ENCODE measurements around the gene NR2F2. TPM values are rescaled to one million over a fixed set of nuclear protein-coding genes. Genes with fewer than 3 reads are reported as not detected.

The NR2F2 gene
- polyA plus RNA-seq, 1 experiment, result 63.1 TPM

- TF ChIP-seq CTCF (IDR thresholded peaks at IDR 0.05; ENCODE audit: low read depth, low read length), result no peak
- peak overlapping the region; percentile 85 for H3K4me3 ChIP-seq (ENCODE audit: low read depth, low read length)
- H3K27me3 ChIP-seq (ENCODE audit: control insufficient read depth, insufficient read depth, low read length), result no peaks in the 10 kb centered on the region
- H3K9me3 ChIP-seq (ENCODE audit: control insufficient read depth, insufficient read depth, low read length), result peaks cover 9% of the 10 kb centered on the region; the same call in 1 of the 2 replicates
- H3K27ac ChIP-seq (ENCODE audit: low read depth, low read length), result peak overlapping the region; percentile 94
- POLR2A ChIA-PET, result interaction anchor here (0.9 to 2.3 kb wide), 5 partner anchors 11 to 1313 kb away, joined by 3 to 36 read pairs (median 3); no protein-coding TSS in a partner anchor
- no peak for DNase-seq (ENCODE audit: low read depth, low spot score)
- CTCF ChIA-PET, result interaction anchor here (2.7 to 3.7 kb wide), 3 partner anchors 16 to 1304 kb away, joined by 24 to 36 read pairs (median 33); no protein-coding TSS in a partner anchor
Measured at GRCh38 chr15:96329403-96329981, 1.0 kb upstream of the NR2F2 start.

GRCh38 chr15:96330064-96330449 lies 443 bp upstream of the NR2F2 start:
- POLR2A ChIA-PET, result interaction anchor here (0.6 to 2.3 kb wide), 11 partner anchors 11 to 1314 kb away, joined by 3 to 36 read pairs (median 4); no protein-coding TSS in a partner anchor
- peak overlapping the region; percentile 85 for H3K4me3 ChIP-seq (ENCODE audit: low read depth, low read length)
- peaks cover 9% of the 10 kb centered on the region; the same call in 1 of the 2 replicates for H3K9me3 ChIP-seq (ENCODE audit: control insufficient read depth, insufficient read depth, low read length)
- no peak for DNase-seq (ENCODE audit: low read depth, low spot score)
- no peak for TF ChIP-seq CTCF (IDR thresholded peaks at IDR 0.05; ENCODE audit: low read depth, low read length)
- CTCF ChIA-PET, result no interaction called here
- H3K27me3 ChIP-seq (ENCODE audit: control insufficient read depth, insufficient read depth, low read length), result no peaks in the 10 kb centered on the region
- peak overlapping the region; percentile 94 for H3K27ac ChIP-seq (ENCODE audit: low read depth, low read length)

GRCh38 chr15:96331144-96331944 lies 844 bp downstream of the NR2F2 start:
- H3K27ac ChIP-seq (ENCODE audit: low read depth, low read length), result peak overlapping the region; percentile 96
- peaks cover 9% of the 10 kb centered on the region; the same call in 1 of the 2 replicates for H3K9me3 ChIP-seq (ENCODE audit: control insufficient read depth, insufficient read depth, low read length)
- ChIA-PET POLR2A (interaction anchor here (0.7 to 2.3 kb wide), 9 partner anchors 9 to 1053 kb away, joined by 3 to 36 read pairs (median 5); no protein-coding TSS in a partner anchor), CTCF (no interaction called here)
- no peaks in the 10 kb centered on the region for H3K27me3 ChIP-seq (ENCODE audit: control insufficient read depth, insufficient read depth, low read length)
- DNase-seq (ENCODE audit: low read depth, low spot score), result no peak
- peak overlapping the region; percentile 75 for H3K4me3 ChIP-seq (ENCODE audit: low read depth, low read length)
- no peak for TF ChIP-seq CTCF (IDR thresholded peaks at IDR 0.05; ENCODE audit: low read depth, low read length)

GRCh38 chr15:96331945-96332636 lies 1.6 kb downstream of the NR2F2 start:
- ChIA-PET POLR2A (interaction anchor here (0.7 to 1.2 kb wide), 2 partner anchors 9 to 1053 kb away, joined by 4 to 6 read pairs; no protein-coding TSS in a partner anchor), CTCF (no interaction called here)
- no peaks in the 10 kb centered on the region for H3K27me3 ChIP-seq (ENCODE audit: control insufficient read depth, insufficient read depth, low read length)
- peaks cover 9% of the 10 kb centered on the region; the same call in 1 of the 2 replicates for H3K9me3 ChIP-seq (ENCODE audit: control insufficient read depth, insufficient read depth, low read length)
- DNase-seq (ENCODE audit: low read depth, low spot score), result no peak
- peak overlapping the region; percentile 75 for H3K4me3 ChIP-seq (ENCODE audit: low read depth, low read length)
- TF ChIP-seq CTCF (IDR thresholded peaks at IDR 0.05; ENCODE audit: low read depth, low read length), result no peak
- peak overlapping the region; percentile 96 for H3K27ac ChIP-seq (ENCODE audit: low read depth, low read length)
